ENCODE results near the gene MUC7.
A peak's percentile ranks its signal among the peaks of the same experiment; 100 is the strongest.
"Not testable (repeated sequence)": the region's sequence is repeated elsewhere in the genome, so short reads cannot be mapped to it uniquely, and the experiment has no call there.

Gene MUC7

GRCh38 chr4:70471897-70472296 is at the start of gene MUC7:
TSS of gene MUC7 (plus strand) at chr4:70472197. CDS start at chr4:70474022, 1,825 bp downstream.
- no peak for DNase-seq

- peak; percentile 2 to 17 for DNase-seq
Measured at GRCh38 chr4:70425306-70425705, 46.7 kb upstream of the MUC7 start.

GRCh38 chr4:70426789-70427188 is 45.2 kb upstream of the MUC7 start:
- DNase-seq, result no peak

- peak in 1 of 2 experiments; percentile 10 for DNase-seq
Measured at GRCh38 chr4:70437197-70437596, 34.8 kb upstream of the MUC7 start.

- DNase-seq, result no peak
Measured at GRCh38 chr4:70442474-70442873, 29.5 kb upstream of the MUC7 start.

GRCh38 chr4:70443329-70443728 is 28.7 kb upstream of the MUC7 start:
- no peak for DNase-seq

- no peak for DNase-seq
Measured at GRCh38 chr4:70449220-70449619, 22.8 kb upstream of the MUC7 start.

- no peak for DNase-seq
Measured at GRCh38 chr4:70452946-70453345, 19.1 kb upstream of the MUC7 start.

GRCh38 chr4:70463335-70463734 is 8.7 kb upstream of the MUC7 start:
- no peak for DNase-seq

- DNase-seq, result no peak
Measured at GRCh38 chr4:70473679-70474078, 1.7 kb downstream of the MUC7 start.

GRCh38 chr4:70488748-70489147 is 16.8 kb downstream of the MUC7 start:
- DNase-seq, result no peak

GRCh38 chr4:70496231-70496630 is 24.2 kb downstream of the MUC7 start:
- DNase-seq, result no peak

GRCh38 chr4:70501838-70502237 is 29.8 kb downstream of the MUC7 start:
- DNase-seq, result not testable (repeated sequence)

- no peak for DNase-seq
Measured at GRCh38 chr4:70504733-70505132, 32.7 kb downstream of the MUC7 start.

- peak in 1 of 2 experiments; percentile 54 for DNase-seq
Measured at GRCh38 chr4:70505151-70505748, 33.3 kb downstream of the MUC7 start.

GRCh38 chr4:70508801-70509200 is 36.8 kb downstream of the MUC7 start:
- DNase-seq, result no peak

- DNase-seq, result no peak
Measured at GRCh38 chr4:70511365-70511764, 39.4 kb downstream of the MUC7 start.

GRCh38 chr4:70515367-70516250 is 43.6 kb downstream of the MUC7 start:
- DNase-seq, result no peak

- DNase-seq, result no peak
Measured at GRCh38 chr4:70518269-70518668, 46.3 kb downstream of the MUC7 start, which contains the start of gene AMTN. TSS of gene AMTN (plus strand) at chr4:70518569. CDS start at chr4:70518778, 209 bp downstream.

- DNase-seq, result no peak
Measured at GRCh38 chr4:70518716-70519115, 46.7 kb downstream of the MUC7 start.

- no peak for DNase-seq
Measured at GRCh38 chr4:70522626-70523025, 50.6 kb downstream of the MUC7 start.

- DNase-seq, result no peak
Measured at GRCh38 chr4:70530997-70531396, 59.0 kb downstream of the MUC7 start.

GRCh38 chr4:70531981-70532380 is 60.0 kb downstream of the MUC7 start:
- peak in 1 of 2 experiments; percentile 9 for DNase-seq

Measured in NCI-H526 (cell line).